NCI-H1105 (cell line): ENCODE measurements around the gene SLAIN2.
A peak's percentile ranks its signal among the peaks of the same experiment; 100 is the strongest.
"Not testable (repeated sequence)": the region's sequence is repeated elsewhere in the genome, so short reads cannot be mapped to it uniquely, and the experiment has no call there.

Source experiments
- DNase-seq: peaks from one replicate; lab custom pipeline; 2025; lab: John Stamatoyannopoulos, UW

Gene SLAIN2

DNA sequence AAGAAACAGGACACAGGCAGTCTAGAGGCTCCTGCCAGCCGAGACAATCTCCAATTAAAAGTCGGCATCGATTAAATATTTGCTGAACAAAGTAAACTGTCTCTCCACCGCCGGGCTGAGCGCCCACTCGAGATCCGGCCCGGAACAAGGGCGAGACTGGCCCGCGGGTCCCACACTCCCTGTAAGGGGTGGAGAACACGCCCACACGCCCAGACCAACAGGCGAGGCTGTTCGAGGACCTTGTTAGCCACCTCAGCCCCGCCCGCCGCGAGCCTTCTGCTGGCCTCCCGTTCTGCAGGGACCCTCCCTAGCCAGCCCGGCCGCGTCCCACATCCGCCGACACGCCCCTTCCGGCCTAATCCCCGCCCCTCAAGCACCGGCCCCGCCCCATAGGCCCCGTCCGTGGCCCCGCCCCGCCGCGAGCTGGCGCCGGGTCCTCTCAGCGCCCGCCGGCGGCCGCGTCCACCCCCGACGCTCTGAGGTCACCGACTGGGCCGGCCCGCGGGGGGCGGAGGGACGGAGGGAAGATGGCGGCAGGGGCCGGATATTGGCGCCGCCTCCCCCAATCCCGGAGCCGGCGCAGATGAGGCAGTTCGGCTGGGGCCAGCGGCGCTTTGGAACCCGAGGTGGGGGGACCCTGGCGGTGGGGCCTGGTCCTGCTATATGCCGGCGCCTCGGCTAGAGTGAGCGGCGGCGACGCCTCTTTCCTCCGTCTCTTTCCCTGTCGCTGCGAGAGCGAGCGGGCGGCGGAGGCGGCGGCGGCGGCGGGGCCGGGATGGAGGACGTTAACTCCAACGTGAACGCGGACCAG, at the start of gene SLAIN2:
TSS of gene SLAIN2 (plus strand) at position 565 of the 811 bp plus-strand sequence. CDS start at position 776, 211 bp downstream.
- peak; percentile 93 for DNase-seq

GRCh38 chr4:48292218-48292790, 49.0 kb upstream of the SLAIN2 start:
- DNase-seq = not testable (repeated sequence)

- DNase-seq = no peak
These were observed 46.2 kb upstream of the SLAIN2 start for GRCh38 chr4:48295116-48295515.

DNA sequence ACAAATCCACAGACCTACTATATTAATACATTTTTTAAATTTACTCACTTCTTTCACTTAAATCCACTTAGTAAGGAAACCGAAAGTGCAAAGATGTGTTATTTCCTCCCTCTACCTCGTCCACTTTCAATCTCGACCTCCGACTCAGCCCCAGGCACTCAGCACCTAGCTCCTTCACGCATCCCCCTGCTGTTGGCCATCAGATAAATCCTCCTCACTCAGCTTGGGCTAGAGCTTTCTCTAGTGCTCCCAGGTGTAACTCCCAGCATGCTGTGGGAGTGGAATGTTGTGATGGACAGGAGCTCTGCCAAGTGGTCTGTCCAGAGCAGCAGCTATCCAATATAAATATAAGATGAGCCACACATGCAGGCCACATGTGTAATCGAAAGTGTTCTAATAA, 45.0 kb upstream of the SLAIN2 start:
- DNase-seq = no peak

DNA sequence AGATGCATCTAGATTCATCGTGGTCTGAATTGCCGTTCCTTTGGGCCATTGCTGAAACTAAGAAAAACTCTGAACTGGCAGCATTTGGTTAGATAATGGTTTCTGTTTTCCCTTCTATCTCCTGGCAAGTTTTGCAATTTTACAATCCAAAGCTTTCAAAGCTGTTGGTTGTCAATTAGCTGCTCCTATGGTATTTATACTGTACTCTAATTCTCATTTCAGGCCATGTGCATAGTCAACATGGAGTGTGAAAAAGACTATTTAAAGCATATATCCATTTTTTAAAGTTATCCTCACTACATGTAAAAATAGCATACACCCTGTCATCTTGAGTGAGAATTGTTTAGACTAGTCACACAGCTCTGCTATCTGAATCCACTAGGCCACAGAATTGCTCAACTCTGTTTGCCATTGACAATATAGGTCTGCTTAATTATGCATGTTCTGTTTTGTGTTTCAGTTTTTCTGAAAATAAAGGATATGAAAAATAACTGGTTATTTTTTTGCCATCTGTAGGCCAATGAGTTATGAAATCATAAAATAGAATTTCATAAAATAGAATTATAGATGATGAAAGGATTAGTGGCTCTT, 44.0 kb upstream of the SLAIN2 start:
- DNase-seq = no peak

DNA sequence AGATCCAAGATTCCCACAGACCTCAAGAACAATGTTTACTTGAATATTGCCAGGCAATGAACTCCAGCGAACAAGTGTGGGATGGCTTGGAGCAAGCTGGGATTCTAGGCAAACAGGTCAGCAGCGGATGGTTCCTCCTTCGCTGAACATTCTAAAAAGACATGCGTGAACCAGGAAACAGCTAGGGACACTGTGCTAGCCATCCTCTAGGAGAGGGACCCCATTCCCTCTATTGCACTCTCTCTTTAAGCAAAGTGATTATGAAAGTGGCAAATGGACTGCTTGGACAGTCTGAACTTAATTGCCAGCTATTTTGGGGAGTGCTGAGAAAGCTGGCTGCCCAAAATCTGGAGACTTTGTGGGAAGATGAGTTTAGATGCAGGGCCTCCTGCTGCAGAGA, 41.8 kb upstream of the SLAIN2 start:
- DNase-seq = no peak

GRCh38 chr4:48300004-48300403, 41.3 kb upstream of the SLAIN2 start:
- DNase-seq = no peak

DNA sequence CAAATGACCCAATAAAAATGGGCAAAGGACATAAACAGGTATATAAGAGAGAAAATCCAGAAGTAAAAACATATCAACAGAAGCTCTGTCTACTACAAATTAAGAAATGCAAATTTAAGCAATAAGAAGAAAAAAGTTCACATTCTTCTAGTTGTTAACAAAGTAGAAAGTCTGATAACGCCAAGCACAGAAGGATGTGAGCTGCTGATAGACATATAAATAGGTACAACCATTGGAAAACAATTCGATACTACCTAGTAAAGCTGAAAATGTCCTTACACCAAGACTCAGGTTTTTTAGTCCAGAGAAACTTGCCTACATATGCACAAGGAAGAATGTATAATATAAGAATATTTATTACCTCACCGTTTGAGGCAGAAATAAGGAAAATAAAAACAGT, 35.8 kb upstream of the SLAIN2 start:
- no peak for DNase-seq

- DNase-seq = no peak
These were observed 33.8 kb upstream of the SLAIN2 start for GRCh38 chr4:48307528-48307927.

- no peak for DNase-seq
These were observed 32.4 kb upstream of the SLAIN2 start for GRCh38 chr4:48308901-48309300.

DNA sequence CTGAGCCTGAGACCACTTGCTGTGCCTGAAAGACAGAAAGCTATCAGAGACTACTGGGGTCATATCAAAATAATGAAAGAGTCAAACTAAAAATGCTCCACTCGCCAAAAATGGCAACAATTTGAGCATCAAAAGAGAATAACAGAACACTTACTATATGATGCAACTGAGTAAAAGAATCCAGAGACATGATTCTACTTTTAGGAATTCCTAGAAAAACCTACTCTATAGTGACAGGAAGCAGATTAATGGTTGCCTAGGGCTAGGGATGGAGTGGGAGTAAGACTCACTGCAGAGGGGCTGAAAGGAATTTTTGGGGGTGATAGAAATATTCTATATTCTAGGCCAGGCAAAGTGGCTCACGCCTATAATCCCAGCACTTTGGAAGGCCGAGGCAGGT, 29.4 kb upstream of the SLAIN2 start:
- DNase-seq = no peak

GRCh38 chr4:48314746-48315145, 26.6 kb upstream of the SLAIN2 start:
- DNase-seq = not testable (repeated sequence)

- peak; percentile 5 for DNase-seq
These were observed 25.4 kb upstream of the SLAIN2 start for GRCh38 chr4:48315728-48316630.

- no peak for DNase-seq
These were observed 20.0 kb upstream of the SLAIN2 start for GRCh38 chr4:48321312-48321711.

DNA sequence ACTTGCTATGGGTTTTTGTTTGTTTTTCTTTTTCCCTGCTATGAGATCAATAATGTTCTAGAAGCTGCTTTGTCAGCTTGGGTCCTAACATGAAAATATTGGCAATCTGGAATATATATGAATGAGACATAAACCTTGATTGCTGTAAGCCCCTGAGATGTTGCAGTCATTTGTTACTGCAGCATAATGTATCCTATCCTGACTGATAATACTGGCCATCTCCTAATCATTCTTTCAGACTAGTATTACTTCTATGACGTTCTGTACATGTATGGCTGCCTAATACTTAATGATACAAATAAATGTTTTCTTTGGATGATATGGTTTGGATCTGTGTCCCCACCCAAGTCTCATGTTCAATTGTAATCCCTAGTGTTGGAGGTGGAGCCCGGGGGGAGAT, 19.3 kb upstream of the SLAIN2 start:
- DNase-seq = no peak

DNA sequence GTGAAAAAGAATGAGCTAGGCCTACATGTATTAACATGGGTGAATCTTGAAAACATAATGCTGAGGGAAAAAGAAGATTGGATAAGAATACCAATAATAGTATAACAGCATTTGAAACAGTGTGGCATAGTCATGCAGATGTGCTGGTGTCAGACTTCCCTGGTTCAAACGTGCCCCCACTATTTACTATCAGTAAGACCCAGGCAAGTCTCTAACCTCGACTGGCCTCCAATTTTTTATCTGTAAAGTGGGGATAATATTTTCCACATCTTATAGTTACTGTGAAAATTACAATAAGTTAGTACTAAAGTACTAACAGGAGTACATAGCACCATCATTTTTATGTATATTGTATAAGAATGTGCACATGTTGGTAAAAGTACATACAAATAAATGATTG, 17.0 kb upstream of the SLAIN2 start:
- DNase-seq = no peak

GRCh38 chr4:48329193-48329592, 12.1 kb upstream of the SLAIN2 start:
- no peak for DNase-seq

GRCh38 chr4:48329976-48330375, 11.4 kb upstream of the SLAIN2 start:
- no peak for DNase-seq

DNA sequence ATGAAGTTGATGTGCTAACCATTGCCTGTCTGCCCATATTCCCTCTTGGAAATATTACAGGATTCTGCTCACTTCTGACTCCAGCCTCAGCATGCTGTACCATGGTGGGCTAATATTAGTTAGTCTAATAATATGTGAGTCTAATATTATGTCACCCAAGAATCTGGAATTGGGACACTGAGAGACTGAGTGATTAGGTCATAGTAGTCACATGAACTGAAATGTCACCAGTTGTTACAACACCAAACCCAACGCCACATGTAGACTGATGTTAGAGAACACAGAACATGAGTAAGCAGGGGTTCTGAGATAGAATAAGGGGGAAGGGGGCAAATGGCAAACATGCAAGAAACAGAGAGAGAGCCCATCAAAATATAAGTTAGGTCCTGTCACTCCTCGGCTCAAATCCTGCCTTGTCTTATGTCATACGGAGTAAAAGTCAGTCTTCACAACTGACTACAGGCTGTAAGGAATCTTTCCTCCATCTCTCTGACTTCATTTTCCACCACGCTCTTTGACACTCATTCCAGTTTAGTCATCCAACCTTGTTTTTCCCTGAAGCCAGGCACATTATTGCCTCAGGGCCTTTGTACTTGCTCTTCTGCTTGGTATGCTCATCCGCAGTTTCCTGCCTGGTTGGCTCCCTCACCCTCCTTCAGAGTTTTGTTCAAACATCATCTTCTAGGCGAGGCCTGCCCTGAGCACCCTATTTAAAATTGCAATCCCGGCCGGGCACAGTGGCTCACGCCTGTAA, 9.6 kb upstream of the SLAIN2 start:
- no peak for DNase-seq

GRCh38 chr4:48332661-48333060, 8.7 kb upstream of the SLAIN2 start:
- no peak for DNase-seq

DNA sequence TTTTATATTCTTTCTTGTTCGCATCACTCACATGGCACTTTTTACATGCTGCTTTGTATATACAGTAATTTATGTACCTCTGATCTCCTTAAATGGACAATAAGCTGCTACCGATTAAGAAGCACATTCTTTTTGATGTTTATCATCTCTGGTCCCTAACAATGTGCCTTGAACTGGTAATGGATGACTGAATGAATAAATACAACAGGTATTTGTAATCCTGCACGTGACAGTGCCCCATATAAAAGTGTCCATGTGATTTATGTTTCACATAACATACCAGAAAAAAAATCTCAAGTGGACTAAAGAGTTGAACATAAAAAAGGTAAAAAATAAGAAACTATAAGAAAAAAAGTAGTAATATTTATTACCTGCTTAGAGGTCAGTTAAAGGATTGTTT, 7.7 kb upstream of the SLAIN2 start:
- DNase-seq = no peak

DNA sequence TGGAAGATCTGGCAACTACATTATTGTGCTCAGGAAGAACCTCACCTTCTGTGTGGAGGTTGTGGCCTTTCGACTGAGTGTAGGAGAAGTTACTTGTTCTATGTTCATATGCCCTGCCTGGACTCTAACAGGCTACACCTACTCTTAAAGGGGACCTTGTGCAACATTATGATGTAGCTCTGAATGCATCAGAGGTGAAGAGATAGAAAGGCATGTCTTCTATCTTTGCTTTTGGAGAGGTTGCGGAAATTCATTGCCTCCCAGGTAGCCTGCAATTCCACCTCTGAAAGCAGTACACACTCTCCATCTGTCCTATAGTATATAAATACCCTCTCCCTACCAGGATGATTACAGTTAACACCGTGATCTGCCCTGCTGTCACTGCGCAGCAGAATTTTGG, 7.1 kb upstream of the SLAIN2 start:
- no peak for DNase-seq
